ENCODE measurements around the gene PNLDC1.

PNLDC1 gene

DNA sequence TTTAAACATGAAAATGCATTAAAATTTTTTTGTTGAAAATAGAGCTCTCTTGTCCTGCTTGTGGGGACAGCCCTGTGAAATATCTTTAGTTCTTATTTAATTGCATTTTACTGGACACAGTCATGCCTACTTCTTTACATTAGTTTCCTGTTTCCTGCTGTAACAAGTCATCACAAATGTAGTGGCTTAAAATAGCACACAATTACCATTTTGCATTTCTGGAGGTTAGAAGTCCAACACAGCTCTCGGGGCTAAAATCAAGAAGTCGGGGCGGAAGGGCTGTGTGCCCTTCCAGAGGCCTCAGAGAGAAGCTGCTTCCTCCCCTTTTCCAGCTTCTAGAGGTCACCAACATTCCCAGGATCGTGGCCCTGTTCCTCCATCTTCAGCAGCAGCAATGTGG lies 29.4 kb downstream of the PNLDC1 start:
- Histone ChIP-seq H3K4me3 (ENCODE audit: low read length) (no peak overlapping the region), H3K4me1 (ENCODE audit: control insufficient read depth, insufficient read depth, low read length) (no peaks in the 10 kb centered on the region), H3K27me3 (ENCODE audit: control insufficient read depth, insufficient read depth, low read length) (no peaks in the 10 kb centered on the region), H3K36me3 (ENCODE audit: control insufficient read depth, insufficient read depth, low read length) (no peaks in the 10 kb centered on the region), H3K27ac (ENCODE audit: low read depth, low read length) (no peak overlapping the region), H3K9ac (ENCODE audit: low read length) (no peak overlapping the region)

DNA sequence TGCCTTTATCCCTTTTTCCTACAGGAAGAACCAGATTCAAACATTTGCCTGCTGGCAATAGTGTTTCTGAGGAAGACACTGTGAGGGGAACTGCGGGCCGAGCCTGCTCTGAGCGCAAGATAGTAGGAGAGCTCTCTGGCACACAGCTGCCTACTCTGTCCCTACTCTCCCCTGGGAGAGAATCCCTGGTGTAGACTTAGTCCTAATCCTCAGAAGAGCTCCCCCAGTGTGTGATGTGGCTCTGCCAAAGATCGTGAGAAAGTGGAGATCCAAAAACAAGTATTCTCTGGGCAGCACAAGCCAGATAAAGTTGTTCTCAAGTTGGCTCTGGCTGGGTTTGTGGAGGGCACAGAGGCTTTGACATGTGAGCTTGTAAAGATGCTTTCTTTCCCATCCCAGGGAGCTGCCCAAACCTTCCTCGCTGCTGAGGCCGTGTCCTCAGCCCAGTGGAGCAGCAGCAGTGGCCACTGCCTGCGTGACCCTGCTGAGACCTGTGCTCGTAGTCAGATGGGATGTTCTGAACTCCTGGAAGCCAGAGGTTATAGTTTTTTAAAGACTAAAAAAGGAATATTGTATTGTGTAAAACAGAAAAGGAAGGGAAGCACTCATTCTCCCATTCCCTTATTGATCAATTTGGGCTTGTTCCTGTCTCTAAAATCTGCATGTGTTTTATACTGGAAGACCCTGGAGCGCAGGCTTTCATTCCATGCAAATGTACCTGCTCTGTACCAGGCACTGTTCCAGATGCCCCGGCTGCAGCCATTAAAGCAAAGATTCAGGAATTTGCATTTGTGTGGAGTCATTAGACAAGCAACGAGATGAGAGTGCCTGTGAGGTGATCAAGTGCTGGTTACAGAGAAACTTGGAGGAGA lies 30.7 kb downstream of the PNLDC1 start:
- Histone ChIP-seq H3K36me3 (ENCODE audit: control insufficient read depth, insufficient read depth, low read length) (no peaks in the 10 kb centered on the region), H3K4me1 (ENCODE audit: control insufficient read depth, insufficient read depth, low read length) (no peaks in the 10 kb centered on the region)

DNA sequence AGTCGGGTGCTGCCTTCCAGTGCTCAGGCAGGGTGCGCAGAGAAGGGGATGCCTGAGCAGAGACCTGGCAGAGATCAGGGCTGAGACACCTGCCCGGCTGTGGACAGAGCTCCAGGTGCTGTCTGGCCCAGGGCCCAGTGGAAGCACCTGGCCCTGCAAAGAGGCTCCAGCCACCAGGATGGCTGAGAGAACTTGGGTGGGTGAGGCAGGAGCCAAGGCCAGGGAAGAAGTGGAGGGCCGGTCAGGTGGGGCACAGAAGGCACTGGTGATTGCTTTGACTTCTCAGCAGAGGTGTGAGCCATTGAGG lies 31.2 kb downstream of the PNLDC1 start:
- no peak overlapping the region for H3K4me3 ChIP-seq (ENCODE audit: low read length)
- H3K4me1 ChIP-seq (ENCODE audit: control insufficient read depth, insufficient read depth, low read length): no peaks in the 10 kb centered on the region
- no peak overlapping the region for H3K27ac ChIP-seq (ENCODE audit: low read depth, low read length)
- H3K36me3 ChIP-seq (ENCODE audit: control insufficient read depth, insufficient read depth, low read length): no peaks in the 10 kb centered on the region
- H3K9ac ChIP-seq (ENCODE audit: low read length): no peak overlapping the region
- no peaks in the 10 kb centered on the region for H3K27me3 ChIP-seq (ENCODE audit: control insufficient read depth, insufficient read depth, low read length)

More for the DNA sequence above, 30.7 kb downstream of the PNLDC1 start:
- Histone ChIP-seq H3K27me3 (ENCODE audit: control insufficient read depth, insufficient read depth, low read length) (no peaks in the 10 kb centered on the region), H3K9ac (ENCODE audit: low read length) (no peak overlapping the region), H3K27ac (ENCODE audit: low read depth, low read length) (no peak overlapping the region), H3K4me3 (ENCODE audit: low read length) (no peak overlapping the region)

DNA sequence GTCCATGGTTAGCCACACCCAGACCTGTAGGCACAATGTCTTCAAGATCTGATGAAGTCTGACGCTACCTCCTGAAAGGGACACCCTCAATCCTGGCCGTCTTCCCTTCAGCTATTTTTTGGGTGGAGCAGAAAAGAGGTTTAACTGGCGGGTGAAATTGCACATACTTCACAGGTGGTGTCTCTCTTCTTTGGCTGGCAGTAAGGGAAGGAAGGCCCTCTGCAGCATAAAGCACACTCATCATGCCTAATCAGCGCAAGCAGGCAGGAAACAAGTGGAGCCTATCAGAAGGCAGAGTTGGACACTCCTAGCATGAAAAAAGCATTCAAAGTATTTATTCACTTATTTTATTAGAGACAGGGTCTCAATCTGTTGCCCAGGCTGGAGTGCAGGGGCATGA lies 32.9 kb downstream of the PNLDC1 start:
- Histone ChIP-seq H3K27ac (ENCODE audit: low read depth, low read length) (no peak overlapping the region), H3K9ac (ENCODE audit: low read length) (no peak overlapping the region), H3K27me3 (ENCODE audit: control insufficient read depth, insufficient read depth, low read length) (no peaks in the 10 kb centered on the region)

DNA sequence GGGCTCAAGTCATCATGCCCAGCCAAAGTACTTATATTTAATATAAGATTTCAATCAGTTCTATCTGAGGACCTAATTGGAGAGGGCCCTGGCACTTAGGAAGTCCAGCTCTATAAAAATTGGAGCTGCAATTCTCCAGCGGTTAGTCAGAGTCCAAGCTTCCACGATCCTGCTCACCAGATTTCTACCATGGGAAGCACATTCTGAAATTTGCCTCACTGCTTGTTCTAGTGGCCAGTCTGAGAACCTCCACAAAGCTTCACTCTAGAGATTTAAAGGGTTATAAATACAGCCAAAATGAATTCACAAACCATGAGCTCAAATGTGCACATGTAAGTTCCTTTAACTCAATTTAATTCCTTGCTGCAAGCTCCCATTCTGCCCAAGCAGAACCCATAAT lies 33.5 kb downstream of the PNLDC1 start:
- H3K4me1 ChIP-seq (ENCODE audit: control insufficient read depth, insufficient read depth, low read length): no peaks in the 10 kb centered on the region
- H3K27ac ChIP-seq (ENCODE audit: low read depth, low read length): no peak overlapping the region
- H3K27me3 ChIP-seq (ENCODE audit: control insufficient read depth, insufficient read depth, low read length): no peaks in the 10 kb centered on the region
- no peak overlapping the region for H3K4me3 ChIP-seq (ENCODE audit: low read length)
- H3K9ac ChIP-seq (ENCODE audit: low read length): no peak overlapping the region
- H3K36me3 ChIP-seq (ENCODE audit: control insufficient read depth, insufficient read depth, low read length): no peaks in the 10 kb centered on the region

More for the DNA sequence above, 32.9 kb downstream of the PNLDC1 start:
- no peaks in the 10 kb centered on the region for H3K36me3 ChIP-seq (ENCODE audit: control insufficient read depth, insufficient read depth, low read length)
- no peaks in the 10 kb centered on the region for H3K4me1 ChIP-seq (ENCODE audit: control insufficient read depth, insufficient read depth, low read length)
- H3K4me3 ChIP-seq (ENCODE audit: low read length): no peak overlapping the region

DNA sequence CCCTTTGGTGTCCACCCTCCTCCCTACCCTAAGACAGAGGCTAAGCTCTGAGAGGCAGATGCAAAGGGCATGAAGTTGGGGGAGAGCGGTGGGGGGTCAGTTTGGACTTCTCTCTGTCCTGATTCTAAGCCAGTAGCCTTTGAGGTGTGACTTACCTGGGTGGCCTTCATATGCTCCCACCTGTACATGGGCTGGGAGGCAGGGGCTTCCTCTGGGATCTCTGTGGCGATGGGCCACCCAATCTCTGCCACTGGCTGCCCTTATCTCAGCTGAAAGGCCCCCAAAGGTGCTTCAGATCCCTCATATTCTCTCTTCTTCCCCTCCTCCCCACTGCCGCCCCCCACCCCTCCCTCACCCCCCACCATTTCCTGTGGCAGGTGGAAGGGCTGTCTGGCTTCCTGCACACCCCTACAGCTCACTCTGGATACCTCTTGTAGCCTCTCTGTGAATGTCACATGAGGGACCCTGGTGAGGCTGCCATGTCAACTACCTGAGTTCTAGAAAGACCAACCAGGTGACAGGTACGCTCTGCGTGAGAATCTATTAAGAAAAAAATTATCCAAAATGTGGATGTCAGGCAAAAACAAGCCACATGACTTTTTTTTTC lies 34.0 kb downstream of the PNLDC1 start:
- Histone ChIP-seq H3K36me3 (ENCODE audit: control insufficient read depth, insufficient read depth, low read length) (no peaks in the 10 kb centered on the region), H3K4me3 (ENCODE audit: low read length) (no peak overlapping the region), H3K9ac (ENCODE audit: low read length) (no peak overlapping the region), H3K27ac (ENCODE audit: low read depth, low read length) (no peak overlapping the region), H3K4me1 (ENCODE audit: control insufficient read depth, insufficient read depth, low read length) (no peaks in the 10 kb centered on the region), H3K27me3 (ENCODE audit: control insufficient read depth, insufficient read depth, low read length) (no peaks in the 10 kb centered on the region)

- H3K9ac ChIP-seq (ENCODE audit: low read length): no peak overlapping the region
- no peaks in the 10 kb centered on the region for H3K4me1 ChIP-seq (ENCODE audit: control insufficient read depth, insufficient read depth, low read length)
- H3K4me3 ChIP-seq (ENCODE audit: low read length): no peak overlapping the region
- no peak overlapping the region for H3K27ac ChIP-seq (ENCODE audit: low read depth, low read length)
- no peaks in the 10 kb centered on the region for H3K36me3 ChIP-seq (ENCODE audit: control insufficient read depth, insufficient read depth, low read length)
- H3K27me3 ChIP-seq (ENCODE audit: control insufficient read depth, insufficient read depth, low read length): no peaks in the 10 kb centered on the region
Measured at GRCh38 chr6:159836718-159837490, 36.8 kb downstream of the PNLDC1 start.

- no peak overlapping the region for H3K4me3 ChIP-seq (ENCODE audit: low read length)
- no peaks in the 10 kb centered on the region for H3K36me3 ChIP-seq (ENCODE audit: control insufficient read depth, insufficient read depth, low read length)
- H3K9ac ChIP-seq (ENCODE audit: low read length): no peak overlapping the region
- no peak overlapping the region for H3K27ac ChIP-seq (ENCODE audit: low read depth, low read length)
- H3K27me3 ChIP-seq (ENCODE audit: control insufficient read depth, insufficient read depth, low read length): no peaks in the 10 kb centered on the region
- H3K4me1 ChIP-seq (ENCODE audit: control insufficient read depth, insufficient read depth, low read length): no peaks in the 10 kb centered on the region
Measured at GRCh38 chr6:159837511-159837910, 37.4 kb downstream of the PNLDC1 start.

- Histone ChIP-seq H3K4me3 (ENCODE audit: low read length) (no peak overlapping the region), H3K9ac (ENCODE audit: low read length) (no peak overlapping the region), H3K27ac (ENCODE audit: low read depth, low read length) (no peak overlapping the region), H3K27me3 (ENCODE audit: control insufficient read depth, insufficient read depth, low read length) (no peaks in the 10 kb centered on the region), H3K36me3 (ENCODE audit: control insufficient read depth, insufficient read depth, low read length) (no peaks in the 10 kb centered on the region), H3K4me1 (ENCODE audit: control insufficient read depth, insufficient read depth, low read length) (no peaks in the 10 kb centered on the region)
Measured at GRCh38 chr6:159838020-159838744, 38.1 kb downstream of the PNLDC1 start.

- Histone ChIP-seq H3K27me3 (ENCODE audit: control insufficient read depth, insufficient read depth, low read length) (no peaks in the 10 kb centered on the region), H3K4me1 (ENCODE audit: control insufficient read depth, insufficient read depth, low read length) (no peaks in the 10 kb centered on the region), H3K9ac (ENCODE audit: low read length) (no peak overlapping the region), H3K27ac (ENCODE audit: low read depth, low read length) (no peak overlapping the region), H3K4me3 (ENCODE audit: low read length) (no peak overlapping the region), H3K36me3 (ENCODE audit: control insufficient read depth, insufficient read depth, low read length) (no peaks in the 10 kb centered on the region)
Measured at GRCh38 chr6:159842035-159842434, 42.0 kb downstream of the PNLDC1 start.

DNA sequence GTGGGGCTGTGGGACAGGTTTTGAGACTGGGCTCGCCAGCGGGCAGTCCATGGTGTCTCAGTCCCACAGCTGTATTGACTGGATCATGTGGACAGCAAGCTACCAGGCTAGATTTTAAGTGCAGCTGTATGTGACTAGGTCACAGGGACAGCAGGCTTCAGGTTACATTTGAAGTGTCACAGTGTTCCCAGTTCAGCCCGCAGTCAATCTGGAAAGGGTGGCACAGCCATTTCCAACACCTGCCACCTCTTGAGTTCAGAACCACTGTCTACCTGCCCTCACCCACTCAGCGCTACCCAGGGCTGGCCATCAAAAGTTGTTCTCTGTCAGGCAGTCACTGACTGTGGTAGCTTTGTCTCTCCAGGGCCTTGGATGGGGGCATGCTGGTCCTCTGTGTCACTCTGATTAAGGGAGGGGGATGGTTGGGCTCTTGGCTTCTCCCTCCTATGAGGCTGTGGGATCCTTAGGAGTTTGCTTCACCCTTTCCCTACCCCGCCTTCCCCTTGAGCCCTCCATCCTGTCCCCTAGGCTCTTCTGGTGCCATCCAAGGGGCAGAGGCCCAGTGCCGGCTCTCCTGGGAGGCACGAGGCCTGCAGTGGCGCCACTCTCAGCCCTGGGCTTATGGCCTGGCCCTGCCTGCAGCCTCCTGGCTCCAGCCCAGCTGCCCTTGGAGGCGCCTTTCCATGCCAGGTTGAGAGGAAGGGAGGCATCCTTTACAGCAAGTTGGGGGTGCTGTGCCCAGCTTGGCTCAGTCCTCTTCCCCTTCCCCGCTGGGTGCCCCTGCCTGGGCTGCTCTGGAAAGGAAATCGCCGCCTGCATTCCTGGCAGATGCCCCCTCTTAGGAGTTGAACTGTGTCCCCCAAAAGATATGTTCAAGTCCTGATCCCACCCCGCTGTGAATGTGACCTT lies 44.9 kb downstream of the PNLDC1 start:
- H3K27ac ChIP-seq (ENCODE audit: low read depth, low read length): no peak overlapping the region
- H3K36me3 ChIP-seq (ENCODE audit: control insufficient read depth, insufficient read depth, low read length): no peaks in the 10 kb centered on the region
- no peaks in the 10 kb centered on the region for H3K4me1 ChIP-seq (ENCODE audit: control insufficient read depth, insufficient read depth, low read length)
- H3K9ac ChIP-seq (ENCODE audit: low read length): no peak overlapping the region
- H3K27me3 ChIP-seq (ENCODE audit: control insufficient read depth, insufficient read depth, low read length): no peaks in the 10 kb centered on the region
- no peak overlapping the region for H3K4me3 ChIP-seq (ENCODE audit: low read length)

Measured in rectal smooth muscle tissue (tissue), 1 donor.